Lower lobe of right lung (tissue), 2 donors: Measurements from ENCODE around the gene PGS1. TPM values are rescaled to one million over a fixed set of nuclear protein-coding genes. Genes with fewer than 3 reads are reported as not detected.

Experiments used
- ATAC-seq, 2 donors: fragments of 200-7000 bp; cut with Tn5 transposase; one replicate each; pipeline ENCODE4 v1.9.1; 2020 to 2022; ENCODE audit warnings: mild to moderate bottlenecking in 2 of 2, moderate library complexity in 2 of 2
- DNase-seq: peaks from one replicate; pipeline ENCODE4 v3.0.0-alpha.2; 2020
- H3K27ac ChIP-seq: fragments of 200-600 bp; one replicate; pipeline ENCODE4 v1.8.0; 2022
- H3K27me3 ChIP-seq: fragments of 200-600 bp; one replicate; pipeline ENCODE4 v1.8.0; 2022; ENCODE audit warnings: low read depth
- H3K36me3 ChIP-seq: fragments of 200-600 bp; one replicate; pipeline ENCODE4 v1.8.0; 2022; ENCODE audit warnings: mild to moderate bottlenecking
- H3K4me1 ChIP-seq: fragments of 200-600 bp; one replicate; pipeline ENCODE4 v1.8.0; 2022
- H3K4me3 ChIP-seq: fragments of 200-600 bp; one replicate; pipeline ENCODE4 v1.8.0; 2022; ENCODE audit warnings: mild to moderate bottlenecking
- H3K9me3 ChIP-seq: fragments of 200-600 bp; one replicate; pipeline ENCODE4 v1.8.0; 2022
- CTCF ChIP-seq: fragments of 200-600 bp; IDR thresholded peaks from one replicate; pipeline ENCODE4 v1.8.0; 2022; ENCODE audit warnings: antibody characterized with exemption, mild to moderate bottlenecking
- intact Hi-C: fragments of 100-400 bp; cut with DNase I; formaldehyde crosslinking; loops from one replicate; pipeline ENCODE4 v1.11.0; 2022
- total RNA-seq: library from RNA; stranded (reverse); fragmentation: NEBNext Ultra II Directional; extraction: Animal tissue kit (Norgen Biotek cat#: 25700); gene quantifications from one replicate; pipeline ENCODE4 v1.2.1, GENCODE V29; 2021
- donor health status: DM: no; HTN: yes; CAD: no; lungs with severe emphysema.

The PGS1 gene
- total RNA-seq, 1 donor from 2014 or later, result 90.9 TPM

DNA sequence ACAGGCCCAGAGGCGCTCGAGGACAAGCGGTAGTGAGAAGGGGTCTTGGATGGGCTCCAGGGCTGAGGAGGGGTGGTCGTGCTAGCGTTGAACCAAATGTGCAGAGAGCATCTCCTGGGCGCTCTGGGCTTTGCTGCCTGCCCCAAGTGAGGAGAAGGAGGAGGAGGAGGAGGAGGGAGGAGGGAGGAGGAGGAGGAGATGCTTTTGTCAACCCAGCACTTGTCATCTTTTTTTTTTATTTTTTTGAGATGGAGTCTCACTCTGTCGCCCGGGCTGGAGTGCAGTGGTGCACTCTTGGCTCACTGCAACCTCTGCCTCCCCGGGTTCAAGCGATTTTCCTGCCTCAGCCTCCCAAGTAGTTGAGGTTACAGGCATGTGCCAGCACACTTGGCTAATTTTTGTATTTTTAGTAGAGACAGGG is 59.8 kb downstream of the PGS1 start:
- no peak overlapping the region for H3K4me3 ChIP-seq
- H3K27me3 ChIP-seq, result no peaks in the 10 kb centered on the region
- ATAC-seq (no peak), DNase-seq (no peak)
- no peaks in the 10 kb centered on the region for H3K36me3 ChIP-seq
- no peaks in the 10 kb centered on the region for H3K9me3 ChIP-seq
- intact Hi-C loops, result no loop called here
- no peak overlapping the region for H3K27ac ChIP-seq
- H3K4me1 ChIP-seq, result peaks cover 12% of the 10 kb centered on the region
- TF ChIP-seq CTCF, result no peak

GRCh38 chr17:78438694-78439325 is 60.4 kb downstream of the PGS1 start:
- H3K27me3 ChIP-seq, result no peaks in the 10 kb centered on the region
- H3K36me3 ChIP-seq, result no peaks in the 10 kb centered on the region
- H3K9me3 ChIP-seq, result no peaks in the 10 kb centered on the region
- H3K4me1 ChIP-seq, result peaks cover 18% of the 10 kb centered on the region
- ATAC-seq (no peak), DNase-seq (no peak)
- no peak for TF ChIP-seq CTCF
- no peak overlapping the region for H3K4me3 ChIP-seq
- intact Hi-C loops, result no loop called here
- no peak overlapping the region for H3K27ac ChIP-seq

DNA sequence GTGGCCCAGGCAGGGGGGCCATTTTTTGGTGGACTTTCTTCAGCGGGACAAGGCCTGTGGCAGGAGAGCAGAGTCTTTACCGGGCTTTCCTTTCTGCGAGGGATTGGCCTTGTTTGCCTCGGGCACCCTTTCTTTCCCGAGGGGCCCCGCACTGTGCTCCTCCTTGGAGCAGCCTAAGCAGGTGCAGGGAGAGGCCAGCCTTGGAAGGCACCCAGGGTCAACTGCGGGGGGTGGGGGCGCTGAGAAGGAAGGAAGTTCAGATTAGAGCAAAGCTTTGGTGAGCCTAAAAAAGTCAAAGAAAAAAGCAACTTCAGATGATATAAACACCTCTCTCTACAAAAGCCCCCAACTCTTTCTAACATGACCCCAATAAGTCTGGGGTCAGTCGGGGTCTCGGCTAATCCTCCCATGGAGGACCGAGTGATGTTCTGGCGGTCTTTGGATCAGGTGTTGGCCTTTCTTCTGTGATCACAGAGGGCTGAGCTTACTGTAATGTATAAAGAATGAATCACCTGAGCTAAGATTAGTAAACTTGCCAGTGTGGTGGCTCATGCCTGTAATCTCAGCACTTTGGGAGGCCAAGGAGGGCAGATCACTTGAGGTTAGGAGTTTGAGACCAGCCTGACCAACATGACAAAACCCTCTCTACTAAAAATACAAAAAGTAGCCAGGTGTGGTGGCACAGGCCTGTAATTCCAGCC is 63.0 kb downstream of the PGS1 start:
- intact Hi-C loops, result no loop called here
- H3K4me3 ChIP-seq, result no peak overlapping the region
- no peak for TF ChIP-seq CTCF
- ATAC-seq (no peak), DNase-seq (no peak)
- H3K4me1 ChIP-seq, result peaks cover 18% of the 10 kb centered on the region
- no peaks in the 10 kb centered on the region for H3K9me3 ChIP-seq
- no peaks in the 10 kb centered on the region for H3K27me3 ChIP-seq
- H3K27ac ChIP-seq, result no peak overlapping the region
- no peaks in the 10 kb centered on the region for H3K36me3 ChIP-seq

GRCh38 chr17:78442648-78443218 is 64.3 kb downstream of the PGS1 start:
- no peak for TF ChIP-seq CTCF
- Histone ChIP-seq H3K9me3 (no peaks in the 10 kb centered on the region), H3K27ac (no peak overlapping the region), H3K4me3 (no peak overlapping the region), H3K27me3 (no peaks in the 10 kb centered on the region), H3K4me1 (peaks cover 18% of the 10 kb centered on the region), H3K36me3 (no peaks in the 10 kb centered on the region)
- DNase-seq (peak; percentile 91), ATAC-seq (peak; percentile 81 to 91)
- intact Hi-C loops, result no loop called here

GRCh38 chr17:78444392-78444791 is 65.9 kb downstream of the PGS1 start:
- no peaks in the 10 kb centered on the region for H3K27me3 ChIP-seq
- no peak overlapping the region for H3K4me3 ChIP-seq
- no peak for TF ChIP-seq CTCF
- H3K9me3 ChIP-seq, result no peaks in the 10 kb centered on the region
- DNase-seq (no peak), ATAC-seq (no peak)
- peaks cover 18% of the 10 kb centered on the region for H3K4me1 ChIP-seq
- H3K36me3 ChIP-seq, result no peaks in the 10 kb centered on the region
- intact Hi-C loops, result no loop called here
- no peak overlapping the region for H3K27ac ChIP-seq
